ENCODE measurements around the gene NRG2. TPM values are rescaled to one million over a fixed set of nuclear protein-coding genes. Genes with fewer than 3 reads are reported as not detected.

Gene NRG2
- total RNA-seq, 2 donors from 2014 or later, result 5.6 to 6.5 TPM

Small RNA genes within 50 kb of the gene (small RNA-seq; reads per million reads assigned to genes)
- gene RF00019, result not detected

Other genes with a start within 250 kb of the NRG2 start
- under 1 TPM in 1 of 2 donors, not detected in 1; 0.52 TPM for gene PSD2, start 247.5 kb downstream of the NRG2 start, total RNA-seq
- gene PURA, start 70.8 kb upstream of the NRG2 start, total RNA-seq, result 10 to 100 TPM; 29.1 to 34.6 TPM
- gene IGIP, start 82.6 kb upstream of the NRG2 start, total RNA-seq, result 10 to 100 TPM in 1 of 2 donors, 1 to 10 TPM in 1; 6.3 to 16.6 TPM
- 10 to 100 TPM; 56.8 to 97.2 TPM for gene CYSTM1, start 131.9 kb upstream of the NRG2 start, total RNA-seq

Data from body of pancreas (tissue), 2 donors.